IPS-NIHi7 (cell line): ENCODE data around the gene MRGPRF.

Source experiments
- DNase-seq: peaks from one replicate; pipeline ENCODE4 v3.0.0; 2012; ENCODE audit warnings: mixed read lengths; ENCODE audit errors: extremely low spot score

MRGPRF gene

DNA sequence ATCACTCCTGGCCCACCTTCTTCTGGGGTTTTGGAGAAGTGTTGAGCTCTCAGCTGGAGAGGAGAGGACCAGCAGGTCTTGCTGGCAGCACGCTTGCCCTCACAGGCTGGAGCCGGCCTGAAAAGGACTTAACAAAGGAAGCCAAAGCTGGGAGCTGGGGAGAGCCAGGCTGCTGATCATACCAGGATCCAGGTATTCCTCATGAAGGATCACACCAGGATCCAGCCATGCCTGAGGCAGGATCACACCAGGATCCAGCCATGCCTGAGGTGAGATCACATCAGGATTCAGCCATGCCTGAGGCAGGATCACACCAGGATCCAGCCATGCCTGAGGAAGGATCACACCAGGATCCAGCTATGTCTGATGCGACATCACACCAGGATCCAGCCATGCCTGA, 49.3 kb downstream of the MRGPRF start:
- peak; percentile 16 for DNase-seq

DNA sequence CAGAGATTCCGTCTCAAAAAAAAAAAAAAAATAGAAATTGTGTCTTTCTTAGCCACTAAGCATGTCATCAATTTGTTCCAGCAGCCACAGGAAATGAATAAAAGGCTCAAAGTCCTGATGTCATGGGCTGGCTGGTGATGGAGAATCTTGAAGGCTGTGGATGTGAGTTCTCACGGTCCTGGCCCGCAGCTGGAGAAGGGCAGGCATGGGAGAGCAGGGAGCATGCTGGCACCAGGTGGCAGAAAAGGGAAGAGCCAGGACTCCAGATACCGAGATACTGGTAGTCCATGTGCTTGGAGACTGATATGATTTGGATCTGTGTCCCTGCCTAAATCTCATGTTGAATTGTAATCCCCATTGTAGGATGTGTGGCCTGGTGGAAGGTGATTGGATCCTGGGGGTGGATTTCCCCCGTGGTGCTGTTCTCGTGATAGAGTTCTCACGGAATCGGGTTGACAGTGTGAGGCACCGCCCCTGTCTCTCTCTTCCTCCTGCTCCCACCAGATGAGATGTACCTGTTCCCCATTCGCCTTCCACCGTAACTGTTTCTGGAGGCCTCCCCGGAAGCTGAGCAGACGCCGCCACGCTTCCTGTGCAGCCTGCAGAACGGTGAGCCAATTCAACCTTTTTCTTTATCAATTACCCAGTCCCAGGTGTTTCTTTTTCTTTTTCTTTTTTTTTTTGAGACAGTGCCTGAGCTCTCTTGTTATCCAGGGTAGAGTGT, 50.4 kb downstream of the MRGPRF start:
- DNase-seq, result no peak

DNA sequence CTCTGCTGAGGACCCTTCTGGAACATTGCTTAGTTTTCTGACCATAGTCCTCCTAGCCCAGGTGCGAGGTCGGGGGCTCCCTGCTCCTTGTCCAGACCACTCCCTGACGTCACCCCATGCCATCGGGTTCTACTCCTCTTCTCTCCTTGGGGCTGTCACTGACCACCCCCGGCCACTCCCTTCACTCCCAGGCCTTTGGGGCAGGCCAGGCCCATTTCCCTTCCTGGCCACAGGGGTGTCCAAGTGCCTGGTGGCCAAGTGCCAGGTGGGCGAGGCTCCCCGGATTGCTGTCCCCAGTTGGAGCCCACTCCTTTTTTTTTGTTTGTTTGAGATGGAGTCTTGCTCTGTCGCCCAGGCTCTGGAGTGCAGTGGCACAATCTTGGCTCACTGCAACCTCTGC, 51.8 kb downstream of the MRGPRF start:
- peak; percentile 8 for DNase-seq

- DNase-seq, result peak; percentile 6
Measured at GRCh38 chr11:68960294-68961071, 52.6 kb downstream of the MRGPRF start.

DNA sequence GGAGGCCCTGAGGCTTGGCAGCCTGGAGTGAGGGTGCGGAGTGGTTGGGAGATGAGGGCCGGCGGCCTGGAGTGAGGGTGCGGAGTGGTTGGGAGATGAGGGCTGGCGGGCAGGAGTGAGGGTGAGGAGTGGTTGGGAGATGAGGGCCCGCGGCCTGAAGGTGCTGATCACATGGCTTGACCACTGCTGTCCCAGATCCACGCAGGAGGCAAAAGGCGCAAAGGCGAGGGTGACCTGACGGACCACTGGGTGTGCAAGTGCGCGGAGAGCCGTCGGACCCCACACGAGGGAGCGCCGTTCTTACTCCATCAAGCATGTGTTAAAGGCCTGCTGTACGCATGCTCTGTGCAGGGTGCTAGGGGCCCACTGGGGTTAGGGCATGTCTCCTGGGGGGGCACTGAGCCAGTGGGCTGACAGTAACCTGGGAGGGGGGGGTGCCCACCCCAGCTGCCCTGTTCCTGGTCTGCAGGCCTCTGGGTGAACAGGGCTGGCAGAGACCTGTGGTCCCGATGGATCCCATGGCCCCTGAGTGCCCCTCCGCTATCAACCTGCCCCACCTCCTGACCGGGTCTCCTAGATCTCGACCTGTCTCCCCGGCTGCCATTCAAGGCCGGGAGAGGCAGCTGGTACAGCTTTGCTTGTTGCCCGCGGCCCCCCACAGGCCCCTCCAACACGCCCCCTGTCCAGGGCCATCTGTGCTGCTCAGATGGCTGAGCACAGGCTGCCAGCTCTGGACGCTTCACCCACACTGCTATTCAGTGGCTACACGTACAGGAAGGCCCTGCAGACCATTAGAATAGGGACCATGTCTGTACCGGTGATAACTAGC, 53.4 kb downstream of the MRGPRF start:
- peak; percentile 9 for DNase-seq

DNA sequence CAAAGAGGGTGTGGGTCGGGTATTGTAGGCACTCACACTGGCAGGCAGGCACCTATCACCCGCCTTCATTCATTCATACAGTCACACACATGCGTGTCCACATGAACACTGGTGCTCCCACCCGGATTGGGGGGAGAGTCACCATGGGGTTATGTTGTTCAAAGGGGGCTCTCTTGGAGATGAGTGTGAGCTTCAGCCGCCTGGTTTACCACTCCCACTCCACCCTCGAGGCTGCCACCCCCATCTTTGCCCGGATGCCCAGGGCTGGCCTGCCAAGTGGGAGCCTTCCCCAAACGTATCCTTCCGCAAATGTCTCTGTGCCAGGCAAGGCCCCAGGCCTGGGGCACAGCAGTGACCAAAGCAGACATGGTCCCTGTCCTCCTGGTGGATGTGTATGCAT, 54.8 kb downstream of the MRGPRF start:
- no peak for DNase-seq

DNA sequence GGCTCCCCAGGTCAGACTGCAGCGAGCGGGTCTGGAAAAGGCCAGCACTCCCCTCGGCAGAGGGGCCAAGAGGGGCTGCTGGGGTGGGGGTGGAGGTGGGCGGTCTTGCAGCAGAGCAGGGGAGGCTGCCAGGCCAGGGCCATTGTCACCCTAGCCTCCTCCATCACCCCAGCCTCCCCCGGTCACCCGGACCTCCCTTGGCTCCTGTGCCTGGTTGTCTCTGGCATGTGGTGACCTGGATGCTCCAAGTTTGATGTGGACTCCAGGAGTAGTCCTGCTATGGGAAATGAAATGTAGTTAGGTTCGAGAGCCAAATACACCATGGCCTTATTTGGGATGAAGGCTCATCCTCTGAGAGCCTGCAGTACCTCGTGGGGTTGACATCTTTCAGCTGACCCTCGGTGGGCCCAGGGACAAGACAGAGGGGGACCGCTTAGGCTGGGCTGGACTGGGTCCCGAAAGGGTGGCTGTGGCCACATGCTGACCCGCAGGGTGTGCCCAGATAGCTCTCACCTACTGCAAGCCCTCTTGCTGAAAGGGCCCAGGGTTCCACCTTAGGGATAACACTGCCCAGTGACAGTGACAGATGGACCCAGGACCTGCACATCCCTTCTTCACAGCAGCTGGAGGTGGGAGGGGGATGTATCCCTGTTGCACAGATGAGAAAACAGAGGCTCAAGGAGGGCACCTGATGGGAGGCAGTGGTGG, 56.3 kb downstream of the MRGPRF start:
- no peak for DNase-seq

DNA sequence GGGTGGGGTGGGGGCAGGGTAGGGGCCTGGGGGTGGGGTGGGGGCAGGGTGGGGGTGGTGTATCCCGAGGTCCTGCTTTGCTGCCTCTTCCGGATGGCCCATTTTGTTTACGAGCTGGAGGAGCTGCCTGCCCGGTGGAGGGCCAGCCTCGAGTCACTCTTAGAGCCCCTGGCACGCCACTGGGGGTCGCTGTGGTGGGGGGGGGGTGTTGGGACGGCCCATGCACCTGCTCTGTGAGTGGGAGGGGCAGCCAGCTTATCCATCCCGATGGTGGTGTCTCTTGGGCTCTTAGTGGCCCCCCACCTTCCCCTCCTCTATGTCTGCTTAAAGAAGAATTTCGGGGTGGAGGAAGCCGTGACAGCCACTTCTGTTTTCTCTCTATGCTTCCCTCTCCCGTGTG, 56.9 kb downstream of the MRGPRF start:
- peak; percentile 87 for DNase-seq

GRCh38 chr11:68955607-68955958, 57.5 kb downstream of the MRGPRF start:
- DNase-seq, result no peak

- DNase-seq, result no peak
Measured at GRCh38 chr11:68954836-68955606, 58.0 kb downstream of the MRGPRF start.
